PFSK-1 (cell line): Measurements from ENCODE around the gene NYNRIN.

Source experiments
- POLR2AphosphoS5 ChIP-seq: IDR thresholded peaks from 2 replicates; pipeline ENCODE4 v1.6.1; 2012; ENCODE audit warnings: low read depth, mild to moderate bottlenecking, control low read depth, low read length, moderate library complexity
- REST ChIP-seq, 2 experiments: IDR thresholded peaks; 2 replicates each; pipeline versions ENCODE4 v1.6.1 to v1.8.0; 2011 to 2012; ENCODE audit warnings: low read depth in 2 of 2, low read length in 2 of 2, control low read depth in 1 of 2, inconsistent platforms in 1 of 2, mild to moderate bottlenecking in 1 of 2, moderate library complexity in 1 of 2; ENCODE audit not compliant: insufficient read depth in 1 of 2
- SIN3A ChIP-seq: IDR thresholded peaks from 2 replicates; pipeline ENCODE4 v1.6.1; 2012; ENCODE audit warnings: mild to moderate bottlenecking, low read length, moderate library complexity, borderline replicate concordance; ENCODE audit not compliant: insufficient read depth
- TAF1 ChIP-seq: IDR thresholded peaks from 2 replicates; pipeline ENCODE4 v1.6.1; 2012; ENCODE audit warnings: low read length, control low read depth, borderline replicate concordance; ENCODE audit not compliant: insufficient read depth

- TF ChIP-seq SIN3A (no peak), REST (IDR thresholded peaks at IDR 0.05; ENCODE audit: insufficient read depth in 1 of 2, low read depth in 2 of 2, low read length in 2 of 2) (no peak), POLR2AphosphoS5 (no peak), TAF1 (no peak)
These were observed 65.3 kb downstream of the NYNRIN start for GRCh38 chr14:24463884-24464785.
